Lower leg skin (tissue), 4 donors: ENCODE data around the gene CERK. TPM values are rescaled to one million over a fixed set of nuclear protein-coding genes. Genes with fewer than 3 reads are reported as not detected.

ENCODE experiments used
- DNase-seq, 2 donors: peaks; one replicate each; pipeline ENCODE4 v3.0.0-alpha.2; 2019; ENCODE audit warnings: low spot score in 2 of 2
- H3K4me3 ChIP-seq: fragments of 200-600 bp; sonication (generic); 2 replicates; pipeline ENCODE4 v1.5.1; 2017; ENCODE audit warnings: mild to moderate bottlenecking, low read depth; ENCODE audit not compliant: poor library complexity, severe bottlenecking
- CTCF ChIP-seq, 3 donors: fragments of 450-650 bp; IDR thresholded peaks; one replicate each; pipeline ENCODE4 v1.5.1; 2016; ENCODE audit warnings: antibody characterized with exemption in 3 of 3, mild to moderate bottlenecking in 3 of 3, moderate library complexity in 2 of 3
- POLR2A ChIP-seq, 2 donors: fragments of 450-650 bp; IDR thresholded peaks; one replicate each; pipeline ENCODE4 v1.6.1; 2016 to 2017; ENCODE audit warnings: antibody characterized with exemption in 2 of 2, mild to moderate bottlenecking in 1 of 2, moderate library complexity in 1 of 2
- WGBS, 2 donors: methylation state at CpG; one replicate each; pipeline ENCODE4 v1.1.5; 2018; 5-methylcytosine and 5-hydroxymethylcytosine counted together
- intact Hi-C: fragments of 100-400 bp; cut with DNase I; formaldehyde crosslinking; loops from one replicate; pipeline ENCODE4 v1.15.0; 2023; ENCODE audit warnings: low total_unique reads
- total RNA-seq, 4 donors: library from RNA; depleted of rRNA; stranded (reverse); fragments of >200 nt; gene quantifications; one replicate each; pipeline ENCODE4 v1.1.0, GENCODE V29; 2016

CERK gene
- total RNA-seq, 4 donors from 2014 or later: 38.9 to 49.6 (median 41.5) TPM

- WGBS, 2 donors: 83 to 93% methylated on average over 12 of the region's 12 CpGs
- no peak overlapping the region for H3K4me3 ChIP-seq
- DNase-seq: no peak
- TF ChIP-seq CTCF (IDR thresholded peaks at IDR 0.05): no peak
- TF ChIP-seq POLR2A (IDR thresholded peaks at IDR 0.05): no peak
- intact Hi-C loops: no loop called here
These were observed 78.3 kb downstream of the CERK start for GRCh38 chr22:46659791-46660186.

GRCh38 chr22:46659059-46659790 lies 78.8 kb downstream of the CERK start:
- TF ChIP-seq POLR2A (IDR thresholded peaks at IDR 0.05) (no peak), CTCF (IDR thresholded peaks at IDR 0.05) (no peak)
- no peak for DNase-seq
- WGBS, 2 donors: 96 to 98% methylated on average over 10 to 14 of the region's 14 CpGs
- no peak overlapping the region for H3K4me3 ChIP-seq
- intact Hi-C loops: no loop called here

- no peak for DNase-seq
- no peak overlapping the region for H3K4me3 ChIP-seq
- no peak for TF ChIP-seq CTCF (IDR thresholded peaks at IDR 0.05)
- TF ChIP-seq POLR2A (IDR thresholded peaks at IDR 0.05): no peak
- WGBS, 2 donors: 77 to 82% methylated on average over 34 to 37 of the region's 37 CpGs
- intact Hi-C loops: no loop called here
These were observed 79.8 kb downstream of the CERK start for GRCh38 chr22:46657996-46658947.

GRCh38 chr22:46657655-46657953 lies 80.4 kb downstream of the CERK start:
- H3K4me3 ChIP-seq: no peak overlapping the region
- no peak for DNase-seq
- no peak for TF ChIP-seq CTCF (IDR thresholded peaks at IDR 0.05)
- WGBS, 2 donors: 95 to 99% methylated on average over 6 to 9 of the region's 10 CpGs
- intact Hi-C loops: no loop called here

GRCh38 chr22:46656856-46657654 lies 81.0 kb downstream of the CERK start:
- intact Hi-C loops: no loop called here
- no peak for DNase-seq
- no peak overlapping the region for H3K4me3 ChIP-seq
- WGBS, 2 donors: 91 to 95% methylated on average over 13 of the region's 15 CpGs
- TF ChIP-seq CTCF (IDR thresholded peaks at IDR 0.05) (no peak), POLR2A (IDR thresholded peaks at IDR 0.05) (no peak)
